H1 (cell line): Measurements from ENCODE around the gene METRNL. TPM values are rescaled to one million over a fixed set of nuclear protein-coding genes. Genes with fewer than 3 reads are reported as not detected.

Experiments
- CTCF ChIA-PET: fragments of 300-600 bp; sonication (Branson Sonifier 250); formaldehyde crosslinking; loops from one replicate; lab custom pipeline; 2021; ENCODE audit not compliant: partially characterized antibody; lab: Charles Lee
- POLR2A ChIA-PET: fragments of 300-600 bp; sonication (Branson Sonifier 250); formaldehyde crosslinking; loops from one replicate; lab custom pipeline; 2021; ENCODE audit warnings: inconsistent platforms; ENCODE audit not compliant: partially characterized antibody; lab: Charles Lee
- DNase-seq, 2 experiments: peaks; one replicate each; pipeline versions ENCODE4 v3.0.0 to v3.0.0-alpha.2; 2010 to 2022; ENCODE audit warnings: low spot score in 2 of 2, low read depth in 1 of 2, mixed read lengths in 1 of 2
- FAIRE-seq: peaks from 2 replicates; lab custom pipeline; 2011; peaks lifted over from hg19 to GRCh38; lab: Jason Lieb, UNC
- H2AFZ ChIP-seq: 2 replicates; pipeline ENCODE4 v1.8.1; 2012; ENCODE audit warnings: low read length, inconsistent platforms
- H2AK5ac ChIP-seq: 2 replicates; pipeline ENCODE4 v1.6.1; 2013; ENCODE audit warnings: low read depth, low read length
- H2BK120ac ChIP-seq: replicated peaks from 2 replicates; pipeline ENCODE3; 2013; ENCODE audit warnings: low read depth, low read length, inconsistent platforms
- H2BK12ac ChIP-seq: 2 replicates; pipeline ENCODE4 v1.6.1; 2013; ENCODE audit warnings: low read depth, low read length
- H2BK15ac ChIP-seq: 2 replicates; pipeline ENCODE4 v1.6.1; 2013; ENCODE audit warnings: low read length
- H2BK20ac ChIP-seq: 2 replicates; pipeline ENCODE4 v1.6.1; 2013; ENCODE audit warnings: low read length
- H2BK5ac ChIP-seq: 2 replicates; pipeline ENCODE4 v1.6.1; 2013; ENCODE audit warnings: low read depth, low read length
- H3K14ac ChIP-seq: 2 replicates; pipeline ENCODE4 v1.6.1; 2013; ENCODE audit warnings: inconsistent platforms; ENCODE audit not compliant: insufficient read length
- H3K18ac ChIP-seq: 2 replicates; pipeline ENCODE4 v1.6.1; 2013; ENCODE audit warnings: low read length; ENCODE audit errors: extremely low read depth
- H3K23ac ChIP-seq: 2 replicates; pipeline ENCODE4 v1.6.1; 2013; ENCODE audit warnings: inconsistent platforms; ENCODE audit not compliant: insufficient read length
- H3K23me2 ChIP-seq: 2 replicates; pipeline ENCODE4 v1.6.1; 2013; ENCODE audit warnings: low read depth, low read length
- H3K27ac ChIP-seq: 2 replicates; pipeline ENCODE4 v1.6.1; 2011; ENCODE audit warnings: low read depth, low read length, inconsistent platforms
- H3K27me3 ChIP-seq, 4 experiments: replicated peaks in 1 of 4; 1 replicate in 1 of 4; 2 replicates in 3 of 4; pipeline versions ENCODE4 v1.6.1 to v1.8.1; 2011 to 2013; ENCODE audit warnings: low read length in 3 of 4, mild to moderate bottlenecking in 3 of 4, inconsistent platforms in 2 of 4, mixed read lengths in 2 of 4, moderate library complexity in 1 of 4; ENCODE audit not compliant: control insufficient read depth in 3 of 4, insufficient read depth in 3 of 4; ENCODE audit errors: extremely low read depth in 1 of 4
- H3K36me3 ChIP-seq, 4 experiments: 2 replicates each; pipeline versions ENCODE4 v1.6.1 to v1.8.1; 2011 to 2013; ENCODE audit warnings: mild to moderate bottlenecking in 4 of 4, low read length in 3 of 4, moderate library complexity in 2 of 4, control low read depth in 1 of 4, inconsistent platforms in 1 of 4; ENCODE audit not compliant: insufficient read depth in 4 of 4, control insufficient read depth in 2 of 4
- H3K4ac ChIP-seq: replicated peaks from 2 replicates; pipeline ENCODE3; 2013; ENCODE audit warnings: low read length, low read depth, mixed read lengths, inconsistent platforms; ENCODE audit not compliant: insufficient read length
- H3K4me1 ChIP-seq, 4 experiments: replicated peaks in 1 of 4; 1 replicate in 1 of 4; 2 replicates in 3 of 4; pipeline versions ENCODE4 v1.6.1 to v1.8.1; 2011 to 2013; ENCODE audit warnings: low read length in 3 of 4, inconsistent platforms in 2 of 4, mixed read lengths in 1 of 4; ENCODE audit not compliant: insufficient read depth in 4 of 4, control insufficient read depth in 3 of 4
- H3K4me2 ChIP-seq, 2 experiments: 2 replicates each; pipeline versions ENCODE4 v1.6.1 to v1.8.1; 2011 to 2013; ENCODE audit warnings: low read depth in 2 of 2, low read length in 2 of 2, control low read depth in 1 of 2, inconsistent platforms in 1 of 2, mild to moderate bottlenecking in 1 of 2; ENCODE audit not compliant: insufficient read depth in 1 of 2
- H3K4me3 ChIP-seq, 4 experiments: fragments of 200-600, 300-600 bp in 1 of 4; sonication (generic), shearing (Covaris generic), sonication (Bioruptor Twin) in 1 of 4; 2 replicates each; pipeline versions ENCODE4 v1.5.1 to v1.8.1; 2011 to 2016; ENCODE audit warnings: low read length in 4 of 4, low read depth in 3 of 4, control low read depth in 2 of 4, inconsistent platforms in 2 of 4, mild to moderate bottlenecking in 2 of 4, mixed read lengths in 1 of 4, moderate library complexity in 1 of 4; ENCODE audit not compliant: insufficient read depth in 2 of 4; ENCODE audit errors: extremely low read depth in 1 of 4
- H3K56ac ChIP-seq: replicated peaks from 2 replicates; pipeline ENCODE3; 2013; ENCODE audit warnings: low read depth, mild to moderate bottlenecking, mixed read lengths, low read length, inconsistent platforms; ENCODE audit not compliant: insufficient read length
- H3K79me1 ChIP-seq: 2 replicates; pipeline ENCODE4 v1.6.1; 2013; ENCODE audit warnings: low read depth, low read length, control low read depth
- H3K79me2 ChIP-seq, 2 experiments: 2 replicates each; pipeline versions ENCODE4 v1.6.1 to v1.8.1; 2012 to 2013; ENCODE audit warnings: low read length in 2 of 2, mild to moderate bottlenecking in 2 of 2, inconsistent platforms in 1 of 2; ENCODE audit not compliant: insufficient read depth in 2 of 2, control insufficient read depth in 1 of 2
- H3K9ac ChIP-seq, 4 experiments: replicated peaks in 1 of 4; 1 replicate in 1 of 4; 2 replicates in 3 of 4; pipeline versions ENCODE4 v1.6.1 to v1.8.1; 2011 to 2013; ENCODE audit warnings: low read depth in 3 of 4, low read length in 3 of 4, control low read depth in 2 of 4, mild to moderate bottlenecking in 2 of 4, moderate library complexity in 2 of 4, inconsistent platforms in 1 of 4; ENCODE audit errors: extremely low read depth in 1 of 4
- H3K9me3 ChIP-seq, 2 experiments: 2 replicates each; pipeline versions ENCODE4 v1.6.1 to v1.8.1; 2012 to 2013; ENCODE audit warnings: mild to moderate bottlenecking in 2 of 2, moderate library complexity in 2 of 2, control low read depth in 1 of 2, inconsistent platforms in 1 of 2, low read depth in 1 of 2, low read length in 1 of 2, mixed read lengths in 1 of 2; ENCODE audit not compliant: insufficient read depth in 2 of 2
- H4K20me1 ChIP-seq, 2 experiments: replicated peaks in 1 of 2; 2 replicates each; pipeline versions ENCODE3 to v1.8.1; 2011 to 2013; ENCODE audit warnings: inconsistent platforms in 2 of 2, low read length in 2 of 2, mild to moderate bottlenecking in 1 of 2; ENCODE audit not compliant: insufficient read depth in 2 of 2, control insufficient read depth in 1 of 2
- H4K5ac ChIP-seq: 2 replicates; pipeline ENCODE4 v1.6.1; 2013; ENCODE audit warnings: low read length, low read depth, mixed read lengths, inconsistent platforms; ENCODE audit not compliant: insufficient read length
- H4K8ac ChIP-seq: 2 replicates; pipeline ENCODE4 v1.8.0; 2013; ENCODE audit warnings: mild to moderate bottlenecking, moderate library complexity, low read length, inconsistent platforms; ENCODE audit not compliant: insufficient read depth; ENCODE audit errors: extremely low read depth
- H4K91ac ChIP-seq: replicated peaks from 2 replicates; pipeline ENCODE3; 2013; ENCODE audit warnings: low read length, mixed read lengths, inconsistent platforms; ENCODE audit not compliant: insufficient read length
- BRCA1 ChIP-seq: IDR thresholded peaks from 2 replicates; pipeline ENCODE4 v1.6.1; 2012; ENCODE audit warnings: low read depth, low read length, improper control_type of control experiment
- CBX8 ChIP-seq: fragments of 300-800, 300-1000 bp; sonication (generic); IDR thresholded peaks from 2 replicates; pipeline ENCODE4 v1.7.1; 2016; ENCODE audit warnings: low read depth, low read length, borderline replicate concordance
- CEBPB ChIP-seq: IDR thresholded peaks from 2 replicates; pipeline ENCODE4 v1.6.1; 2012; ENCODE audit warnings: low read depth, low read length
- CHD1 ChIP-seq: IDR thresholded peaks from 2 replicates; pipeline ENCODE4 v1.6.1; 2012; ENCODE audit warnings: low read depth, low read length, improper control_type of control experiment
- CHD2 ChIP-seq: IDR thresholded peaks from 2 replicates; pipeline ENCODE4 v1.6.1; 2012; ENCODE audit warnings: low read length, improper control_type of control experiment
- GABPA ChIP-seq: IDR thresholded peaks from 2 replicates; pipeline ENCODE4 v1.6.1; 2011; ENCODE audit warnings: mild to moderate bottlenecking, low read length, moderate library complexity, borderline replicate concordance; ENCODE audit not compliant: insufficient read depth
- GTF2F1 ChIP-seq: IDR thresholded peaks from 2 replicates; pipeline ENCODE4 v1.6.1; 2012; ENCODE audit warnings: low read depth, low read length, improper control_type of control experiment, borderline replicate concordance
- HDAC2 ChIP-seq, 2 experiments: fragments of 300-600 bp in 1 of 2; sonication (generic) in 1 of 2; IDR thresholded peaks; 2 replicates each; pipeline ENCODE4 v1.6.1; 2011 to 2012; ENCODE audit warnings: low read depth in 2 of 2, low read length in 2 of 2, mild to moderate bottlenecking in 2 of 2, moderate library complexity in 2 of 2, borderline replicate concordance in 1 of 2, inconsistent platforms in 1 of 2
- POLR2AphosphoS5 ChIP-seq: IDR thresholded peaks from 2 replicates; pipeline ENCODE4 v1.6.1; 2011; ENCODE audit warnings: low read depth, low read length
- SIX5 ChIP-seq: IDR thresholded peaks from 2 replicates; pipeline ENCODE4 v1.6.1; 2011; ENCODE audit warnings: mild to moderate bottlenecking, low read depth, low read length
- SP1 ChIP-seq: IDR thresholded peaks from 2 replicates; pipeline ENCODE4 v1.6.1; 2011; ENCODE audit warnings: low read depth, low read length
- SP2 ChIP-seq: IDR thresholded peaks from 2 replicates; pipeline ENCODE4 v1.6.1; 2012; ENCODE audit warnings: mild to moderate bottlenecking, low read length, inconsistent platforms
- YY1 ChIP-seq: IDR thresholded peaks from 2 replicates; pipeline ENCODE4 v1.6.1; 2011; ENCODE audit warnings: low read depth, mild to moderate bottlenecking, low read length
- WGBS, 2 experiments: shearing (Covaris generic) in 1 of 2; methylation state at CpG; one replicate each; pipeline versions ENCODE4 v1.1.6 to v1.1.7; 2013 to 2015; ENCODE audit warnings: low lambda C conversion rate in 2 of 2, mixed read lengths in 2 of 2, inconsistent platforms in 1 of 2, low coverage in 1 of 2, missing lambda C conversion rate in 1 of 2; ENCODE audit not compliant: insufficient replicate concordance in 2 of 2, insufficient coverage in 1 of 2, insufficient read length in 1 of 2; ENCODE audit errors: extremely low coverage in 1 of 2, missing lambda C conversion rate in 1 of 2; 5-methylcytosine and 5-hydroxymethylcytosine counted together
- polyA plus RNA-seq, 7 experiments: library from polyadenylated mRNA; depleted of rRNA in 3 of 7; stranded (reverse) in 5 of 7; unstranded in 2 of 7; fragments of >200 nt in 5 of 7; fragments of 200-250 nt in 2 of 7; gene quantifications; 1 replicate in 5 of 7; 2 replicates in 1 of 7; 4 replicates in 1 of 7; pipeline versions ENCODE4 v1.2.1 to v1.2.3, GENCODE V29; 2011 to 2013; ENCODE audit warnings: missing spikeins in 2 of 7, mixed read lengths in 2 of 7
- total RNA-seq: library from RNA; stranded (reverse); fragmentation: NEBNext Ultra II Directional; extraction: Animal tissue kit (Norgen Biotek cat#: 25700); gene quantifications from 2 replicates; pipeline ENCODE4 v1.2.1, GENCODE V29; 2021
- TF ChIP-seq, protein P1 (sequence below): IDR thresholded peaks from 2 replicates; pipeline ENCODE4 v1.6.1; 2011; ENCODE audit warnings: low read depth, mild to moderate bottlenecking, low read length; ENCODE audit not compliant: insufficient read depth

METRNL gene
- total and polyA plus RNA-seq, 2 of the 8 experiments (the other 6 are each of a cell fraction or from before 2014, with no cell fraction given), result 13.9 to 14.2 TPM

- H4K91ac ChIP-seq, result no peak overlapping the region
- H3K79me1 ChIP-seq, result no peaks in the 10 kb centered on the region
- POLR2A ChIA-PET, result no interaction called here
- CTCF ChIA-PET, result no interaction called here
- no peak overlapping the region for H3K4ac ChIP-seq
- H3K23ac ChIP-seq, result no peak overlapping the region
- H3K27ac ChIP-seq, result no peak overlapping the region
- no peaks in the 10 kb centered on the region for H3K79me2 ChIP-seq
- DNase-seq (no peak), FAIRE-seq (no peak)
- H3K36me3 ChIP-seq, result no peaks in the 10 kb centered on the region
- H2BK20ac ChIP-seq, result no peak overlapping the region
- H3K9me3 ChIP-seq, result peaks cover 2 to 13% of the 10 kb centered on the region in 2 experiments; a peak in 2 of 4 replicates
- H2BK15ac ChIP-seq, result no peak overlapping the region
- H4K5ac ChIP-seq, result no peak overlapping the region
- no peak overlapping the region for H4K8ac ChIP-seq
- H2BK5ac ChIP-seq, result no peak overlapping the region; the same call in 1 of the 2 replicates
- H3K18ac ChIP-seq, result no peak overlapping the region
- H3K4me2 ChIP-seq, result no peak overlapping the region
- 91% methylated on average over 16 of the region's 35 CpGs; no CpG with 5 or more reads in 1 of the 2 experiments for WGBS, 2 experiments
- no peak overlapping the region for H3K14ac ChIP-seq
- H3K9ac ChIP-seq, result no peak overlapping the region
- H2BK120ac ChIP-seq, result no peak overlapping the region
- no peak overlapping the region for H2AK5ac ChIP-seq
- H3K4me1 ChIP-seq, result no peaks in the 10 kb centered on the region; a peak in 1 of 7 replicates
- H4K20me1 ChIP-seq, result no peaks in the 10 kb centered on the region
- H2AFZ ChIP-seq, result no peak overlapping the region
- no peaks in the 10 kb centered on the region for H3K27me3 ChIP-seq
- H2BK12ac ChIP-seq, result no peak overlapping the region
- H3K4me3 ChIP-seq, result no peak overlapping the region
- no peaks in the 10 kb centered on the region for H3K23me2 ChIP-seq
- H3K56ac ChIP-seq, result no peak overlapping the region
- no peak for TF ChIP-seq CHD2
- no peak for TF ChIP-seq GTF2F1
- no peak for TF ChIP-seq CHD1
- no peak for TF ChIP-seq CEBPB
- TF ChIP-seq YY1, result no peak
- no peak for TF ChIP-seq BRCA1
- TF ChIP-seq, protein P1, sequence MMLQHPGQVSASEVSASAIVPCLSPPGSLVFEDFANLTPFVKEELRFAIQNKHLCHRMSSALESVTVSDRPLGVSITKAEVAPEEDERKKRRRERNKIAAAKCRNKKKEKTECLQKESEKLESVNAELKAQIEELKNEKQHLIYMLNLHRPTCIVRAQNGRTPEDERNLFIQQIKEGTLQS, result no peak
- TF ChIP-seq SP2, result no peak
- no peak for TF ChIP-seq POLR2AphosphoS5
- no peak for TF ChIP-seq SP1
- no peak for TF ChIP-seq HDAC2 (IDR thresholded peaks at IDR 0.05; ENCODE audit: borderline replicate concordance in 1 of 2, low read depth in 2 of 2, low read length in 2 of 2)
- TF ChIP-seq CBX8, result no peak
- no peak for TF ChIP-seq GABPA
- no peak for TF ChIP-seq SIX5
These were observed 48.0 kb upstream of the METRNL start for GRCh38 chr17:83031321-83031945.
